HG03378 (cell line): ENCODE results near the gene ALG2.
A peak's percentile ranks its signal among the peaks of the same experiment; 100 is the strongest.
"Not testable (repeated sequence)": the region's sequence is repeated elsewhere in the genome, so short reads cannot be mapped to it uniquely, and the experiment has no call there.

Source experiments
- ATAC-seq: cut with Tn5 transposase; IDR thresholded peaks from one replicate; pipeline ENCODE4 v1.9.1; 2021; ENCODE audit warnings: mild to moderate bottlenecking, moderate library complexity; ENCODE audit not compliant: unreplicated experiment

ALG2 gene

GRCh38 chr9:99239341-99240060, 17.8 kb upstream of the ALG2 start:
- no peak for ATAC-seq

DNA sequence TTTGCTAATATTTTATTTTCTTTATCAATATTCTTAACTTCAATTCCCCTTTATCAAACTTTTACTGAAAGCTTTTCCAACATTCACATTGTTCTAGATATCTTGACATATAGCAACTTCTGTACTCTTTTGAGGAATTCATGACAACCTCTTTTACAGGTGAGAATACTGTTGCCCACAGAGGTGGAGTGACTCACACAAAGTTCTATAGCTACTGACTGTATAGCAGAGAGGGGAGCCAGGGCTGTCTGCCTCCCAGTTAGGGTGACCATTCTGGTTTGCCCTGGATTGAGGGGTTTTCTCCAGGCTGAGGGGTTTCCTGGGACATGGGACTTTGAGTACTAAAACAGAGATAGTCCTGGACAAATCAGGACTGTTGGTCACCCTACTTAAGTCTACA, 16.6 kb upstream of the ALG2 start:
- no peak for ATAC-seq

DNA sequence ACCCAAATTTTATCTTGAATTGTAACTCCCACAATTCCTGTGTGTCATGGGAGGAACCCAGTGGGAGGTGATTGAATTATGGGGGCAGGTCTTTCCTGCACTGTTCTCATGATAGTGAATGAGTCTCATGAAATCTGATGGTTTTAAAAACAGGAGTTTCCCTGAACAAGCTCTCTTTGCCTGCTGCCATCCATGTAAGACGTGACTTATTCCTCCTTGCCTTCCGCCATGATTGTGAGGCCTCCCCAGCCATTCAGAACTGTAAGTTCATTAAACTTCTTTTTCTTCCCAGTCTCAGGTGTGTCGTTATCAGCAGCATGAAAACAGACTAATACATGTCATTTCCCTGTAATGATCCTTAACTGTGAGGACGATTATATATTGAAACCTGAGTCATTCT, 16.1 kb upstream of the ALG2 start:
- not testable (repeated sequence) for ATAC-seq

DNA sequence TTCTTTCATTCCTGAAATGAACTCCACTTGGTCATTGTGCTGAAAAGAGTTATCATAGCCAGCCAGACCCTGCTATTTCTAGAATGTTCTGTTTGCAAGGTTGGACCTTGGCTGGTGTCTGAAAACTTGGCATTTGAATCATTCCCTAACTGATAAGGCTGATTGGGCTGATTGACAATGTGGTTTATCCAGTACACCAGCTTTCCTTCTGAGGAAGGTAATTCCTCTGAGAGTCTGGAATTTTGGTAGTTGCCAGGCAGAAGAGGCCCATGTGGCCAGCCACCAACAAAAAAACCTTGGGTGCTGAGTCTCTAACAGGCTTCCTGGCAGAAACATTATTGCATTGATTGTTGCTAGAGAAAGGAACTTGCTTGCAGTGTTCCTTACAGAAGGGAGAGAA, 15.6 kb upstream of the ALG2 start:
- ATAC-seq, result no peak

DNA sequence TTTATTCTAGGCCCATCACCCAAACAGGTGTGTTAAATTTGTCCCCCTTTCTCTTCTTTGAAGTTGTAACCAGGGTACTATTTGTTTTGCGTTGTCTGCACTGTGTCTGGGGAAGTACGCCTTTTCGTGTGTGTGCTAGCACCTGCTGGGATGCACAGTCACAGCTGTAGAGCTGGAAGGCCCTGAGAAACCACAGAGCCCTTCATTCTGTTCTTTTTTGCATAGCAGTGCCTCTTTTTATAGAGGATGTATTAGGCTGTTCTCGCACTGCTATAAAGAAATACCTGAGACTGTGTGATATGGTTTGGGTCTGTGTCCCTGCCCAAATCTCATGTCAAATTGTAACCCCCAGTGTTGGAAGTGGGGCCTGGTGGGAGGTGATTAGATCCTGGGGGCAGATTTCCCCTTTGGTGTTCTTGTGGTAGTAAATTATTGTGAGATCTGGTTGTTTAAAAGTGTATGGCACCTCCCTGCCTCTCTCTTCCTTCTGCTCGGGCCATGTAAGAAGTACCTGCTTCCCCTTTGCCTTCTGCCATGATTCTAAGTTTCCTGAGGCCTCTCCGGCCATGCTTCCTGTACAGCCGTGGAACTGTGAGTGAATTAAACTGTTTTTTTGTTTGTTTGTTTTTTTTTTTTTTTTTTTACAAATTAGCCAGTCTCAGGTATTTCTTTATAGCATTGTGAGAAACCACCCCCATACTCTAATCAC, 14.3 kb upstream of the ALG2 start:
- ATAC-seq, result peak; percentile 93

GRCh38 chr9:99235069-99235468, 13.3 kb upstream of the ALG2 start:
- no peak for ATAC-seq

DNA sequence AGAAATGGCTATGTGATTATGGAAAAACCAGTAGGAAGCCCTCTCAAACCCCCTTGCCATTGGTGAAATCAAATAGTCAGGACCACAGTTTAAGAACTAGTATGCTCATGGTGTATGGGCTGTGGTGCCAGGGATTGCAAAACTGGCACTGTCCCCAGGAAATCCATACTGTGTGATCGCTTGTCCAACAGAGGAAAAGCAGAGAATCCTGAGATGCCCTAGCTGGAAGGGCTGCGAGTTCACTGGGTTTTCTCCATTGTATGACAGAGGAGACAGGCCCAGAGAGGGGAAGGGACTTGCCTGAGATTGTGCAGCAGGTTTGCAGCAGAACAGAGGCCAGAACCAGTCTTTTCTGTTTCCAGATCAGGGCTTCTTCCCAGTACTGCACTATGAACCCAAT, 12.9 kb upstream of the ALG2 start:
- no peak for ATAC-seq

DNA sequence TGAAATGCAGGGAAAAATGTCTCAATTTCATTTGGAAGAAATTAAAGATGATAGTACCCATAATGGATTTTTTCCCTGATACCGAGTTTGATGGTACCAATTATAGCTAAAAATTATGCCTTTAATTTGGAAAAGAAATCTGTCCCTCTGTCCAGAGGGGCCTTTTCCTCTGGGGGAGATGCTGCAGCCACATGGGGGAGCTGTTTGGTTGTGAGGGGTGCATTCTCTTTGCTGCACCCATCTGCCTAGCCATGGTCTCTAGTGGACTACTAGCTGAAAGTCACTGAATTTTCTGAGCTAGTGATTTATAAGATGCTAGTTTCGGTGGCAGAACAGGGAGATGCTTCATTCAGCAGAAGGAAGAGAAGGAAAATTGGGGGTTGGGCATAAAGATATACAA, 10.0 kb upstream of the ALG2 start:
- ATAC-seq, result no peak

- ATAC-seq, result no peak
Observed at GRCh38 chr9:99230206-99230605, 8.5 kb upstream of the ALG2 start.

DNA sequence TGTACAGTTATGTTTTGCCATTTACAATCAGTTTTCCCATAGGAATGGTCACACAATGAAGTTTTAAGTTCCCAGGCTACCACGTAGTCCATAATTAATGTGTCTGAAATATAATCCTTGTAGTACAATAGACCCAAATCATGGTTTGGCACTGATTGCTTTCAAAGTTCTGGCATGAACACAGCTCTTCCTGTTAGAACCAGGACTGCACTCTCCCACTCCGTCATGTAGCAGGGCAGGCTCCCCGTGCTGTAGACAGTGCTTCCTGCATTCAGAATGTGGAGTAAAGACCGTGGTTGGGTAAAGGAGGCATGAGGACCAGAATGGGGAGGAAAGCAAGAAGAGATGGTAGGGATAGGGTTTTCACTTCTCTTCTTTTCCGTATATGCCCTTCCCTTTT, 4.3 kb upstream of the ALG2 start:
- ATAC-seq, result no peak

DNA sequence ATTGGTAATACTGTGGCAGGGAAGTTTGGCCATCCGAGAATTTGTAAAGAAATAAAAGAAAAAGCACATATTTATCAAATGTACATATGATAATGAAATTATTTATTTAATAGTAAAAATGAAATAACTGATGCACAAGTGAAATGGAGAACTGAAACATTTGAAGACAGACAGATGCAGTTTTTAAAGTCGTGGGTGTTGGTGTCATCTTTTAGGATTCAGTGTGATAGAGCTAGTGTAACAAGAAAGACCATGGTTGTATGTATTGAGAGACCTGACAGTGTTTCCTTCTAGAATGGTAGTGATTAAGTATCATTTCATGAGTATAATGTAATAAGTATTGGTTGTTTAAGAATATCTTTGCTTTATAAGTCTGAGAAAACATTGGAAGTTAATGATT, 2.7 kb upstream of the ALG2 start:
- ATAC-seq, result no peak

DNA sequence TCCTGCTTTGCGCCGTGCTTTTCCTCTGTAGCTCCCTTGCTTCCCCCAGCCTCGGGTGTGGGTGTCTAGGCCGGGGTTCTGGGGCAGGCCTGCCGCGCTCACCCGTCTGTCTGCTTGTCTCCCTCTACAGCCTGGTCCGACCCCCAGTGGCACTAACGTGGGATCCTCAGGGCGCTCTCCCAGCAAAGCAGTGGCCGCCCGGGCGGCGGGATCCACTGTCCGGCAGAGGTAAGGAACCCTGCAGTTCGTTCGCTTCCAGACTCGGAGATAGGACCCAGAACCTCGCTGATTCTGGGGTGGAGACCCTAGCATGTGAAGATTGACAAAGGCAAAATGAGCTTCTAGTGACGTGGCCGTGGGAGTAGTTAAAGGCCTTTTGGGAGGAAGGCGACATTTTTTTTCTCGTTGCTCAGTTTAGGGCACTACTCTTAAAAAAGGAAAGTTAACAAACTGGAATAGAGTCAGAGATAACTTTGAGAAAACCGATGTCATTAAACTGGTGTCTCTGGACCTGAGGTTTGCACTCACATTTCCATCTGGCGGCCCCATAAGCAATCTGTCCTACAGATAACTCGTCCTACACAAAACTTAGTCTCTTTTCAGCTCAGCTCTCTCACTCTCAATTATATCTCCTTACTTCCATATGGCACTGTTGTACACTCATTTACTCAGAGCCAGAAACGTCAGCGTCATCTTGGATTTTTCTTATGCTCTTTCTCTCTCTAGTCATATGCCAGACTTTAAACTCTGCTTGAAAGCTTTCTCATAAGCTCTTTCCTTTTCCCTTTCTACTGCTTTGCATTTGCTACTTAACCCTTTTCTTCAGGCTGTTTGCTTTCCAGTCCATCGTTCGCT, 901 bp upstream of the ALG2 start:
- no peak for ATAC-seq

DNA sequence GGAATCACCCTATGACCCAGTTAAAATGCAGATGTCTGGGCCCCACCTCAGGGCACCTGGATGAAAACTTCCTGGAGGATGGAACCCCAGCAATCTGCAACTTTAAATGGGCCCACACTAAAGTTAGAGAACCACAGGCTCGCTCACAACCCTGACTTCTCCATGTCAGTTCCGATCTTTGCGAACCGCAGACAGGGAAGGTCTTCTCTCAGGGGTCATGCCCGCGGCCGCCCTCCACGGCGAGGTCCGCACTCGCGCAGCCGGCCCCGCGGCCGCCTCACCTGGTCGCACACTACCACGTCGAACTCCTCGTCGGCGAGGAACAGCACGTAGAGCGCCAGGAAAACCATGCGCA, 499 bp downstream of the ALG2 start:
- ATAC-seq, result peak; percentile 15

DNA sequence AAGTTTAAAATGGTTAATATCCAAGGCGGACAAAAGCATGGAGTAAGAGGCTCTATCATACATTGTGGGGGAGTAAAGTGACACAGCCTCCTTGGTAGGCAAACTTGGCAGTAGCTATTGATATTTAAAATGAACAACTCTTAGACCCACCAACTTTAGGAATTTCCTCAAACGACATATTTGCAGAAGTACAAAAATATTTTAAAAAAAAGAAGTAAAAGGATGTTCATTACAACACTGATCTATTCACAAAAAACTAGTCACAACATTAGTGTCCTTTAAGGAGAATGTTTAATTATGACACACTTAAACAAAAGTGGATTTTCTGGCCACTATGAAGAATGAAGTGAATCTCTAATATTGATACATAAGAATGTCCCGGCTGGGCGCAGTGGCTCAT, 1.7 kb downstream of the ALG2 start:
- ATAC-seq, result no peak

DNA sequence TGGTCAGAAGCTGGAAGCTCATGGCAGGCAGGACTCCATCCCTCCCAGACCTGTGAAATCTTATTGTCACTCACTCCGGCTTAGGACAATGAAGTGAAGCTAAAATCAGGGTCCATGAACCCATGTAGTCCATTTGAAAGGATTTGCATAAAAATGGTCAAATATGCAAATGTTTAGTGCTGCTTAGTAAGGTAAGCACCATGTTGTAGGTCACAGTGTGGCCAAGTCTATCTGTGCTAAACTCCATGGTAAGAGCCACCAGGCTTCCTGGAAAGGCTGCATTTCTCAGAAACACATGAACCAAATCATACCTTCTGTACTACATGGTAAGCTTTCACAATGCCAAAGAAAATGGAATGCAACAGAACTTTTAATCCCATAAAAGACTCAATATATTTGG, 5.7 kb downstream of the ALG2 start:
- ATAC-seq, result no peak

DNA sequence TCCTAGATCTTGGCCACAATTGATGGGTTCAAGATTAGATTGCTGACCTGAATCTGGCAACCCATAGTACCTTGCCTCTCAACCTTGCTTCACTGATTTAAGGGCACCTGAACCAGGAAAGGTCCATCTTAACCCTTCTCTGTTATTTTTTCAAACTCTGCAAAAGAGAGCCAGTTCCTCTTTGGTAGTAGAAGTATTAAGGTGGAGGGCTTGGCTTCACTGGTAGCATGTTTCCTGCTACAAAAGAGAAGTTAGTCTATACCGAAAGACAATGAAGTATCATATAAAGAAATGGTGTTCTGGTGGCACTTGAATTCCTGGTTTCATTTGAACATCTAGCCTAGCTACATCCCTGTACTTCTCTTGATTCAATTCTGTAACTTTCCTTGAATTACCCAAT, 8.5 kb downstream of the ALG2 start:
- no peak for ATAC-seq

DNA sequence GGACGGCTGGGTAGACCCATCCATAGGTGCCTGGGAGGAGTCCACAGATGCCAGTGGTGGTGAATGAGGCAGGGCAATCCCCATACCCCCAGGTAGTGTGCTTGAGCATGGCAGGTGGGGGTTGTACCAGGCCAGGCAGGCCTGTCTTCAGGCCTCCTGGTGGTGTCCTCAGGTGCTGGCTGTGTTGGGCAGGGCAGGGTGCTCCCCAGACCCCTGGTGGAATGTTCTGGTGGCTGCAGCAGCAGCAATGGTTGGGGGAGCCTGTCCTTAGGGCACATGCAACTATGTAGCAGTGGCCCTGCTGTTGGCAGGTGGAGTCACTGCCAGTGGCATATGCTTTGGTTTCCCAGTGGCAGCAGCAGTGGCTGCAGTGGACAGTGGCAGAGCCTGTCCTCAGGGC, 10.0 kb downstream of the ALG2 start:
- no peak for ATAC-seq

DNA sequence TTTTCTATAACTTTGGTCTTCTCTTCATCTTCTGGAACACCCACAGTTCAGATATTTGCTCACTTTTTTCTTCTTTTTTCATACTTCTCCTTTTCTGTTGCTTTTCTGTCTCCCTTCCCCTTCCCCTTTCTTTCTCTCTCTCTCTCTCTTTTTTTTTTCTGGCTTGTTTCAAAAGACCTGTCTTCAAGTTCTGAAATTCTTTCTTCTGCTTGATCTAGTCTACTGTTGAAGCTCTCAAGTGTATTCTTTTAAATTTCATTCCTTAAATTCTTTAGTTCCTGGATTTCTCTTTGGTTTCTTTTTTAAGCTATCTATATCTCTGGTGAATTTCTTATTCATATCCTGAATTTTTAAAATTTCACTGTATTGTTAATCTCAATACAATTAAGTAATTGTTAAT, 11.2 kb downstream of the ALG2 start:
- no peak for ATAC-seq

- no peak for ATAC-seq
Observed at GRCh38 chr9:99201603-99202002, 20.1 kb downstream of the ALG2 start.

DNA sequence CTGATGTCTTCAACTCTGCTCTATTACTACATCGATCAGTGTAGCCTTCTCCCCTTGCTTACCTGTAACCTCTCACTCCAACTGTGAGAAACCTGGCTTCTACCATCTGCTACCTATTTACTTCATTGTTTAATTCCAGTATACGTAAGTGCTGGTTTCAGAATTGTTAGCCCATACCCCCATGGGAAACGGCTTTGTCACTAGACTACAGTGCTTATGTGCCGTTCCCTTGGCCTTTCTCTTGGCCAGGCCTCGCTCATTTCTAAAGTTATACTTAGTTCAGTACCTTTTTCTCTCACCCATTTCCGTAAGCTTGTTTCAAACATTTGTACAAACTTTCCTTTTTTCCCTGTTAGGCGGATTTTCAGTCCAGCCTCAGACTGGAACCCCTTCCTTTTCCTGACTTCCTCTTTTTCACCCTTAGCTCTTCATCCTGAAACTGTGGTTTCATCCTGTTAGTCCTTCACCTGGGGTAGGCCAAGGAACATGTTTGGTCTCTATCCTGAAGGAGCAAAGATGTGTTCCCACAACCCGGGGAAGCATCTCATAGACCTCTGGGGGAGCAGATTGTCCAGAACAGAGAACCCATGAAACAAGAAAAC, 21.7 kb downstream of the ALG2 start:
- ATAC-seq, result no peak

DNA sequence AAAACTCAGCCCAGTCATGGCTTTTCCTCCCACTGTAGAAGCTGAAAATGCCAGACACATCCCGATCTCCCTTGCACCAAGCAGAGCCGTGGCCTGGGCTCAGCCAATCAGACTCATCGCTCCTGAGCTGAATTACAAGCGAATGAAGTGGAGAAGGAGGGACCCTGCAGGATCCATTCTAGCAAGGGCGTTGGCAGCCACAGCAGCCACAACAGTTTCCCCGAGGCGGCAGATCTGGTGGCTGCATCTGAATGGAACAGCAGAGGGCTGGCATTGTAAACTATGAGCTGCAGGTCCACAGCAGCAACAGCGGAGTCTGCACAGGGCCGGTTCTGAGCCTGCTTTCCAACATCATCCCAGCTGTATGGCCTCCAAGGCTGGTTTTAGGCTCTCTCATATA, 23.8 kb downstream of the ALG2 start:
- no peak for ATAC-seq
